ENCODE measurements around the gene IL1RAPL2.

DNA sequence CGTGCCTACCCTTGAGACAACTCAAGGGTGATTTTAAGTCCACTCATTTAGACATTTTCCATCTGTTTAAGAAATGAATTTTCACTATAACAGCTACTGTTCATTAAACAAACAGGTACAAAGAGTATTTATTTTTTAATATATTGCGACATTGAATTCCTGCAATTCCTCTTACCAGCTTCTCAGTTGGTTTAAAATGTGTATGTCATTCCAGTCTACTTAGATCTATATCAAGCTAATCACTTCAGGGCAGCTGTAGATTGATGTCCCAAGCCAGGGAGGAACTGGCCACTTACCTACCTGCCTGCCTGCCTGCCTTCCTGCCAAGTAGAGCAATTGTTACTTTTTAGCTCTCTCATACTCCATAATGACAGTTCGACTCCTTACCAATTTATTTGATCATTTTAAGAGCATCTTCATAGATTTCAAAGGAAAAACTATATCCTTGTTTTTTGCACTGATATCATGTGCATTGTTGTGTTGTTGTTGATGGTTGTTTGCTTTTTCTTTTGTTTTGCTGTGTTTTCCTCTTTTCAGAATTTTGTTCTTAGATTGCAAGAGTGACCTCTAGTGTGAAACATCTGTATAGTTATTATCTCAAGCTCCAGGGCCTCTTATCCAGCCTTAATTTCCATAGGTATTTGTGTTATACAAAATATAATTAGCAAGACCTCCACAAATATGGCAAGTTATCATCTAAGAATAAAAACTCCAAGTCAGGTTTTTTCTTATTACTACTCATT is 1135.5 kb downstream of the IL1RAPL2 start:
- no peak for TF ChIP-seq TAF1 (IDR thresholded peaks at IDR 0.05; ENCODE audit: borderline replicate concordance, low read depth, low read length)
- TF ChIP-seq, protein P1, sequence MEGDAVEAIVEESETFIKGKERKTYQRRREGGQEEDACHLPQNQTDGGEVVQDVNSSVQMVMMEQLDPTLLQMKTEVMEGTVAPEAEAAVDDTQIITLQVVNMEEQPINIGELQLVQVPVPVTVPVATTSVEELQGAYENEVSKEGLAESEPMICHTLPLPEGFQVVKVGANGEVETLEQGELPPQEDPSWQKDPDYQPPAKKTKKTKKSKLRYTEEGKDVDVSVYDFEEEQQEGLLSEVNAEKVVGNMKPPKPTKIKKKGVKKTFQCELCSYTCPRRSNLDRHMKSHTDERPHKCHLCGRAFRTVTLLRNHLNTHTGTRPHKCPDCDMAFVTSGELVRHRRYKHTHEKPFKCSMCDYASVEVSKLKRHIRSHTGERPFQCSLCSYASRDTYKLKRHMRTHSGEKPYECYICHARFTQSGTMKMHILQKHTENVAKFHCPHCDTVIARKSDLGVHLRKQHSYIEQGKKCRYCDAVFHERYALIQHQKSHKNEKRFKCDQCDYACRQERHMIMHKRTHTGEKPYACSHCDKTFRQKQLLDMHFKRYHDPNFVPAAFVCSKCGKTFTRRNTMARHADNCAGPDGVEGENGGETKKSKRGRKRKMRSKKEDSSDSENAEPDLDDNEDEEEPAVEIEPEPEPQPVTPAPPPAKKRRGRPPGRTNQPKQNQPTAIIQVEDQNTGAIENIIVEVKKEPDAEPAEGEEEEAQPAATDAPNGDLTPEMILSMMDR (IDR thresholded peaks at IDR 0.05 in 2 of 3, conservative IDR thresholded peaks at IDR 0.05 in 1 of 3; ENCODE audit: control insufficient read depth in 2 of 3, extremely low read depth in 1 of 3, insufficient read depth in 1 of 3, low read depth in 3 of 3, low read length in 3 of 3): no peak; a peak in 1 of 6 replicates
- no peak for TF ChIP-seq TBL1XR1 (IDR thresholded peaks at IDR 0.05; ENCODE audit: low read depth, low read length)
- TF ChIP-seq BHLHE40 (IDR thresholded peaks at IDR 0.05; ENCODE audit: borderline replicate concordance in 1 of 2, low read depth in 2 of 2, low read length in 1 of 2): no peak
- no peak for TF ChIP-seq ZNF207 (IDR thresholded peaks at IDR 0.05; ENCODE audit: borderline replicate concordance)
- TF ChIP-seq POLR2AphosphoS5 (IDR thresholded peaks at IDR 0.05; ENCODE audit: low read length): no peak
- TF ChIP-seq JUND (IDR thresholded peaks at IDR 0.05; ENCODE audit: low read depth, low read length): no peak
- TF ChIP-seq NBN (IDR thresholded peaks at IDR 0.05): no peak
- TF ChIP-seq DPF2 (IDR thresholded peaks at IDR 0.05): no peak
